MCF 10A (cell line): ENCODE data around the gene LMTK2. TPM values are rescaled to one million over a fixed set of nuclear protein-coding genes. Genes with fewer than 3 reads are reported as not detected.

ENCODE experiments used
- BruUV-seq: library from RNA; stranded (reverse); fragments of 400-500 nt; replicated peaks from 2 replicates; lab custom pipeline; 2021; lab: Mats Ljungman, UMichigan
- CTCF ChIA-PET: fragments of 300-600 bp; sonication (Branson Sonifier 250); formaldehyde crosslinking; extraction: SDS; loops from one replicate; lab custom pipeline; 2021; ENCODE audit warnings: antibody characterized with exemption, inconsistent platforms; lab: Yijun Ruan, JAX
- POLR2A ChIA-PET: fragments of 300-600, 350-650 bp; sonication (Branson Sonifier 250); formaldehyde crosslinking; extraction: SDS; loops from one replicate; lab custom pipeline; 2020; ENCODE audit warnings: antibody characterized with exemption, inconsistent platforms; lab: Yijun Ruan, JAX
- DNase-seq: peaks from one replicate; pipeline ENCODE4 v3.0.0-alpha.2; 2018; ENCODE audit not compliant: unreplicated experiment
- H3K27ac Mint-ChIP-seq: one replicate; pipeline ENCODE4 v1.8.0; 2022; ENCODE audit warnings: mild to moderate bottlenecking, low read depth, mixed read lengths; ENCODE audit not compliant: unreplicated experiment
- H3K27me3 Mint-ChIP-seq: one replicate; pipeline ENCODE4 v1.8.0; 2022; ENCODE audit warnings: mixed read lengths; ENCODE audit not compliant: insufficient read depth, unreplicated experiment
- H3K36me3 Mint-ChIP-seq: one replicate; pipeline ENCODE4 v1.8.0; 2022; ENCODE audit warnings: mild to moderate bottlenecking, moderate library complexity, mixed read lengths; ENCODE audit not compliant: insufficient read depth, unreplicated experiment
- H3K4me1 Mint-ChIP-seq: one replicate; pipeline ENCODE4 v1.8.0; 2022; ENCODE audit warnings: mixed read lengths; ENCODE audit not compliant: insufficient read depth, unreplicated experiment
- H3K4me3 Mint-ChIP-seq: one replicate; pipeline ENCODE4 v1.8.0; 2022; ENCODE audit warnings: mild to moderate bottlenecking, moderate library complexity, mixed read lengths; ENCODE audit not compliant: unreplicated experiment
- H3K9me3 Mint-ChIP-seq: one replicate; pipeline ENCODE4 v1.8.0; 2022; ENCODE audit warnings: mixed read lengths; ENCODE audit not compliant: unreplicated experiment
- intact Hi-C: fragments of 100-400 bp; cut with micrococcal nuclease; formaldehyde crosslinking; loops from 2 replicates; pipeline ENCODE4 v1.14.1; 2022
- total RNA-seq: library from RNA; stranded (reverse); gene quantifications from 2 replicates; pipeline ENCODE4 v1.2.3, GENCODE V29; 2022
- TF ChIP-seq, protein P1 (sequence below): fragments of 200-600 bp; IDR thresholded peaks from one replicate; pipeline ENCODE4 v1.8.0; 2022; ENCODE audit warnings: antibody characterized with exemption, mild to moderate bottlenecking; ENCODE audit not compliant: unreplicated experiment

Gene LMTK2
- total RNA-seq, 1 experiment from 2014 or later, result 16.8 TPM

DNA sequence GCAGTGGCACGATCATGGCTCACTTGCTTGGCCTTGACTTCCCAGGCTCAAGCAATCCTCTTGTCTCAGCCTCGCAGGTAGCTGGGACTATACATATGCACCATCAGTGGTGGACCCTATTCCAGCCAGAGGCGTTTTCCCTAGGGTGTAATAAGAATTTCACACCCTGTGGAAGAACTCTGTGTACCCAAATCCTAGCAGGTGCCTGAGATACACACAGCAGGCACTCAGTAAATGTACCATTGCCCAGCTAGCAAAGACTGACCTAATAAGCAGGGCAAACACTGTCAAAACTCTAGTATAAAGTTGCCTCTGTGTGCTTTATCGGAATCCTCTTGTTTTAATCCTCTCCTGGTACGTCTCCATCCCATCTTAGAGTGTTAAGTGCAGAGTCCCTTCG lies 70.9 kb downstream of the LMTK2 start:
- no peak overlapping the region for H3K27ac Mint-ChIP-seq
- BruUV-seq, result no TSS peak
- TF ChIP-seq, protein P1, sequence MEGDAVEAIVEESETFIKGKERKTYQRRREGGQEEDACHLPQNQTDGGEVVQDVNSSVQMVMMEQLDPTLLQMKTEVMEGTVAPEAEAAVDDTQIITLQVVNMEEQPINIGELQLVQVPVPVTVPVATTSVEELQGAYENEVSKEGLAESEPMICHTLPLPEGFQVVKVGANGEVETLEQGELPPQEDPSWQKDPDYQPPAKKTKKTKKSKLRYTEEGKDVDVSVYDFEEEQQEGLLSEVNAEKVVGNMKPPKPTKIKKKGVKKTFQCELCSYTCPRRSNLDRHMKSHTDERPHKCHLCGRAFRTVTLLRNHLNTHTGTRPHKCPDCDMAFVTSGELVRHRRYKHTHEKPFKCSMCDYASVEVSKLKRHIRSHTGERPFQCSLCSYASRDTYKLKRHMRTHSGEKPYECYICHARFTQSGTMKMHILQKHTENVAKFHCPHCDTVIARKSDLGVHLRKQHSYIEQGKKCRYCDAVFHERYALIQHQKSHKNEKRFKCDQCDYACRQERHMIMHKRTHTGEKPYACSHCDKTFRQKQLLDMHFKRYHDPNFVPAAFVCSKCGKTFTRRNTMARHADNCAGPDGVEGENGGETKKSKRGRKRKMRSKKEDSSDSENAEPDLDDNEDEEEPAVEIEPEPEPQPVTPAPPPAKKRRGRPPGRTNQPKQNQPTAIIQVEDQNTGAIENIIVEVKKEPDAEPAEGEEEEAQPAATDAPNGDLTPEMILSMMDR, result no peak
- H3K36me3 Mint-ChIP-seq, result peaks cover 35% of the 10 kb centered on the region
- no peak for DNase-seq
- intact Hi-C loops, result no loop called here
- no peak overlapping the region for H3K4me3 Mint-ChIP-seq
- H3K27me3 Mint-ChIP-seq, result no peaks in the 10 kb centered on the region
- CTCF ChIA-PET, result interaction anchor here (0.6 to 26.1 kb wide), 3 partner anchors 10 to 159 kb away, joined by 3 to 739 read pairs (median 51); no protein-coding TSS in a partner anchor
- POLR2A ChIA-PET, result no interaction called here
- no peaks in the 10 kb centered on the region for H3K9me3 Mint-ChIP-seq
- no peaks in the 10 kb centered on the region for H3K4me1 Mint-ChIP-seq

GRCh38 chr7:98178321-98178720 lies 71.7 kb downstream of the LMTK2 start:
- BruUV-seq, result no TSS peak
- intact Hi-C loops, result no loop called here
- TF ChIP-seq, protein P1, result no peak
- DNase-seq, result no peak
- H3K4me1 Mint-ChIP-seq, result no peaks in the 10 kb centered on the region
- H3K36me3 Mint-ChIP-seq, result peaks cover 28% of the 10 kb centered on the region
- H3K4me3 Mint-ChIP-seq, result no peak overlapping the region
- ChIA-PET CTCF (interaction anchor here (0.6 to 26.1 kb wide), 3 partner anchors 11 to 160 kb away, joined by 3 to 739 read pairs (median 51); no protein-coding TSS in a partner anchor), POLR2A (no interaction called here)
- no peak overlapping the region for H3K27ac Mint-ChIP-seq
- no peaks in the 10 kb centered on the region for H3K27me3 Mint-ChIP-seq
- no peaks in the 10 kb centered on the region for H3K9me3 Mint-ChIP-seq

GRCh38 chr7:98178762-98179490 lies 72.3 kb downstream of the LMTK2 start:
- POLR2A ChIA-PET, result no interaction called here
- Mint-ChIP-seq H3K4me3 (no peak overlapping the region), H3K36me3 (peaks cover 28% of the 10 kb centered on the region), H3K27ac (no peak overlapping the region), H3K9me3 (no peaks in the 10 kb centered on the region), H3K4me1 (no peaks in the 10 kb centered on the region), H3K27me3 (no peaks in the 10 kb centered on the region)
- DNase-seq, result no peak
- CTCF ChIA-PET, result interaction anchor here (0.6 to 26.1 kb wide), 3 partner anchors 12 to 160 kb away, joined by 3 to 739 read pairs (median 51); no protein-coding TSS in a partner anchor
- BruUV-seq, result no TSS peak
- intact Hi-C loops, result no loop called here
- TF ChIP-seq, protein P1, result no peak

- POLR2A ChIA-PET, result interaction anchor here (1.0 to 1.1 kb wide), 2 partner anchors 12 to 75 kb away, joined by 3 read pairs; no protein-coding TSS in a partner anchor
- H3K4me3 Mint-ChIP-seq, result no peak overlapping the region
- peaks cover 17% of the 10 kb centered on the region for H3K36me3 Mint-ChIP-seq
- TF ChIP-seq, protein P1, result no peak
- CTCF ChIA-PET, result interaction anchor here (0.6 to 26.1 kb wide), 4 partner anchors 14 to 278 kb away, joined by 3 to 739 read pairs (median 28); no protein-coding TSS in a partner anchor
- H3K9me3 Mint-ChIP-seq, result no peaks in the 10 kb centered on the region
- no TSS peak for BruUV-seq
- H3K4me1 Mint-ChIP-seq, result no peaks in the 10 kb centered on the region
- intact Hi-C loops, result no loop called here
- no peaks in the 10 kb centered on the region for H3K27me3 Mint-ChIP-seq
- DNase-seq, result no peak
- no peak overlapping the region for H3K27ac Mint-ChIP-seq
Observed at GRCh38 chr7:98180751-98181150, 74.1 kb downstream of the LMTK2 start.
